HG03066 (cell line): ENCODE measurements around the gene U2AF2.

ENCODE experiments used
- ATAC-seq: cut with Tn5 transposase; IDR thresholded peaks from one replicate; pipeline ENCODE4 v1.9.1; 2021; ENCODE audit warnings: low read depth; ENCODE audit not compliant: unreplicated experiment

Gene U2AF2

DNA sequence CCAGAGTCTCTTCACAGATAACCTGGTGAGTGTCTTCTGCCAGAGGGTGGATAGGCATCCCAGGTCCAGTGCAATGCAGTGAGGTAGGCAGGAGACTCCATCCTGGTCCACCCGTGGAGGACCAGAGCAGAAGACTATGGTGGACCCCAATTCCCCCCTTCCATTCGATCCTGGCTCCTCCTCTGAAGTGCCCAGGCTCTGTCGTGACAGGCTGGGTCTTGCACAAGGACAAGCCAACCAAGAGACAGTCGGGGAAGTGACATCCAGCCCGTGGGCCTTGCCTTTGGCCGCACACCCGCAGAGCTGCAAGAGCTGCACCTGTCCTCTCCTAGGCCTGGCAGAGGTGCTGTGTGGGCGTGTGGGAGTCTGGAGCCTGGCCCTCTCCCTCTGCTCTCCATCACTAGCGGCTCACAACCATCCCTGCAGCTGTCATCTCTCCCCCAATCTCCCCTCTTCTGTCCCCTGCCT, 33.6 kb upstream of the U2AF2 start:
- ATAC-seq, result no peak

DNA sequence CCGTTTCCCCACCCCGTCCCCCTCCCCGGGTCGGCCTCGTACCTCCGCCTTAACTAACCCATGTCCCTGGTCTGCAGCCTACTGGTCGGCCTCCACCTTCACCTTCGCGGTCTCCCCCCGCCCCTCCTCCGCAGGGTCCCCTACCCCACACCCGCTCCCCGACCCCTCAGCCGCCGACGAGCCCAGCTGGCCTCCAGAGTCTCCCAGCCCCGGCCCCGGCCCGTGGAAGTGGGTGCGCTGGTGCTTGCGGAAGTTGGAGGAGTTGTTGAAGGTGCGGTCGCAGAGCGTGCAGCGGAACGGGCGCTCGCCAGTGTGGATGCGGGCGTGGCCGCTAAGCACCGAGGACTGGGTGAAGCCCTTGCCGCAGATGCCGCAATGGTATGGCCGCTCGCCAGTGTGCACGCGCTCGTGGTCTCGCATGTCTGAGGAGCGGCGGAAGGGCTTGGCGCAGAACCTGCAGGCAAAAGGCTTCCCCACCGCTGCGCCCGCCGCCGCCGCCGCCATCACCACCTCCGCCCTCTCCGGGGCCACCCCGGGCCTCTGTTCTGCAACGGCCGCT, 33.1 kb upstream of the U2AF2 start:
- ATAC-seq, result no peak

GRCh38 chr19:55622242-55622969, 32.4 kb upstream of the U2AF2 start:
- ATAC-seq, result no peak

DNA sequence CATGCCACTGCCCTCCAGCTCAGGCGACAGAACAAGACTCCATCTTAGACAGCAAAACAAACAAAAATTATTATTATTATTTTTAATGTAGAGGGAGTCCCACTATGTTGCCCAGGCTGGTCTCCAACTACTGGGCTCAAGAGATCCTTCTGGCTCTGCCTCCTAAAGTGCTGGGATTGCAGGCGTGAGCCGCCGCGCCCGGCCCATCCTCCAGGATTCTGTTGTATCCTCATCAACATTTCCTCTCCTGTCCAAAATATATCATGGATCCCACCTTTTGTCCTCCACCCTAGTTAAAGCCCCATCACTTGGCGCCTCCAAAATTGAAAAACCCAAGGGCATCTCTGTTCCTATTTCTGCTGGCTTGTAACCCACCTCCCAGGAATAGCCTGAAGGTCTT, 31.7 kb upstream of the U2AF2 start:
- ATAC-seq, result no peak

DNA sequence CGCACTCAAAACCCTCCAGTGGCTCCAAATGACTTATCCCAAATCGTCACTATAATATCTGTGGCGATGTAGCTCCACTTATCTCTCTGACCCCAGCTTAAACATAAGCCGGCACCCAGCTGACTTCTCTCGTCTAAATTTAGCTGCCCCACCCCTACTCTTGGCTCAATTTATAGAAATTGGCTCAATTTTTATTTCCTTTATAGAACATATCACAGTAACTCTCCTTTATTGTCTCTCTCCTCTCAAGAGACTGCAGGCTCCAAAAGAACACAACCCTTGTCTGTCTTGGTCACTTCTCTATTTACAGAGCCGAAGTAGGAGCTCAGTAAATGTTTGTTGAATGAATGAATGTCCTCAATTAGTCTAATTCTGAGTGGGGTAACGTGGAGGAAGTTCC, 31.3 kb upstream of the U2AF2 start:
- ATAC-seq, result no peak

DNA sequence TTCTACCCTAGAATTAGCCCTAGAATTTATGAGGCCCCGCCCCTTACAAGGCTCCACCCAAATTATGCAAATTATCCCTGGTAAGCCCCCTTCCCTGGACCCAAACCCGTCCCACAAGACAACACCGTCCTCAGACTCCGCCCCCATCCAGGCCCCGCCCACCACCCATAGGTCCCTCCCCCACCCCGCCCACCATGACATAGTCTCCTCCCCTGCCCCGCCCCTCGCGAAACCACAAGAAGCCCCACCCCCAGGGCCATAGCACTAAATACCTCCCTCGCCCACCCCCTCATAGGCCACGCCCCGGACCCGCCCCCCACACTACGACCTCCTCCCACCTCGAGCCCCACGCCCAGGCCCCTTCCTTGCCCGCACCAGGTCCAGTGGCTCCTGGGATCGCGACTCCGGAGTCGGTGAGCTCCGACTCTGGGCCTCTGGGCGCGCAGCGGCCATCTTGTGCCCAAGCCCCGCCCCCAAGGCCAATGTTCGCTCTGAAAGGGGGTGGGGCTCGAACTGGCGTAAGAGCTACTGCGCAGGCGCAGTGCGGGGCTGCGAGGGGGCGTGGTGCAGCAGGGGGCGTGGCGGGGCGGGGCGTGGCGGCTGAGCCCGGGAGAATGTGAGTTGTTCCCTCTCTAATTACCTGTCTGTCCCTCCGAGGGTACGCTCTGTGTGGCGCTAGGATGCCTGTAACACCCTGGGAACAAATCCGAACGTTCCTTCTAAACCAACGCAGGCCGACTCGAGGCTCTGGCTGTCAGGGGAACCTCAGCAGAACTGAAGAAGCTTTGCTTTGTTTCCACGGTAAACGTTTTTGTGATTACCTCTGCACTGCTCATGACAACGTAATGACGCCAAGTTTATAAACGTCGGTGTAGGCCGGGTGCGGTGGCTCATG, 30.5 kb upstream of the U2AF2 start, which contains the start of gene ZNF784:
Gene ZNF784 (minus strand): TSS at position 458 of the 895 bp plus-strand sequence. CDS start 5 bp downstream, at position 453.
- ATAC-seq, result no peak

DNA sequence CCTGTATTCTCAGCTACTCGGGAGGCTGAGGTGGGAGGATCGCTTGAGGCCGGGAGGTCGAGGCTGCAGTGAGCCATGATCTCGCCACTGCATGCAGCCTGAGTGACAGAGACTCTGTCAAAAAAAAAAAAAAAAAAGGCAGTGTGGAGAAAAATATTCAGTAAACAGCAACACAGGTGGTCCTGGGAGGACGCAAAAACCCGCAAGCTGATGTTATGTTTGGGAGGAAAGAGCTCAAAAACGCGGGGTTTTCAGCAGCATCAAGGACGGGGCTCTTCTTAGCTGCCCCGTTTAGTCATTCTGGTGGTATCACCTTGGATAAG, 29.9 kb upstream of the U2AF2 start:
- ATAC-seq, result no peak

- no peak for ATAC-seq
These were observed 28.5 kb upstream of the U2AF2 start for GRCh38 chr19:55626350-55626749.

- ATAC-seq, result no peak
These were observed 22.4 kb upstream of the U2AF2 start for GRCh38 chr19:55632463-55632834.

DNA sequence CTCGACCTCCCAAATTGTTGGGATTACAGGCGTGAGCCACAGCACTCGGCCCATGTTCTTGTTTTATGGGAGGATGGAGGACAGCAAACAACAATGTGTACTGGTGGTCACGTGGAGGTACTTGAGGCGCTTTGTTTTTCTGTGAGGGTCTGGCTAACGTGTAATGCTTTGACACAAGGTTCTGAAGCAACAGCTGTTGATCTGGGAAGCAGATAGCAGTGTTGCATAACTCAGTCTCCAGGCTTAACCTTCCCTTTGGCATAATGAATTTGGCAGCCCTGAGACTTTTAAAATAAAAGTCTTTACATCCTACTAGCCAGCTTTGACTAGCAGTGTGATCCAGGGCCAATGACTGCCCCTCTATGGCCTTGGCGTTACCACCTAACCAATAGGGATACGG, 21.0 kb upstream of the U2AF2 start:
- ATAC-seq, result no peak

- ATAC-seq, result no peak
These were observed 19.5 kb upstream of the U2AF2 start for GRCh38 chr19:55635334-55635717.

- ATAC-seq, result no peak
These were observed 18.9 kb upstream of the U2AF2 start for GRCh38 chr19:55635856-55636440.

DNA sequence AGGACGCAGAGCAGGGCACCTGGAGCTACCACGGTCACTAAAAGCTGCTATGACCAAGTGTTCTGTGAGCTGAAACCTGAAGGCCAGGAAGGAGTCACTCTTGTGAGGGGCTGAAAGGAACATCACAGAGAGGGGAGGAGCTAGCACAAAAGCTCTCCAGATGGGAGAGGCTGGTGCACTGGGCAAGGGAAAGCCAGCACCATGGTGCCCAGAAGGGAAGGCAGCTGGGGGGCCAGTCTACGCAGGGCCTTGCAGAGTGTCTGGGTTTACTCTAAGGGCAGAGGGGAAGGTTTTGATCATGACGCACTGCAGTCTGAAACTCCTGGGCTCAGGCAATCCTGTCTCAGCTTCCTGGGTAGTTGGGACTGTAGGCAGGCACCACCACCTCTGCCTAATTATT, 18.1 kb upstream of the U2AF2 start:
- no peak for ATAC-seq

- ATAC-seq, result no peak
These were observed 17.3 kb upstream of the U2AF2 start for GRCh38 chr19:55637534-55637933.

GRCh38 chr19:55638864-55639359, 15.9 kb upstream of the U2AF2 start:
- no peak for ATAC-seq

DNA sequence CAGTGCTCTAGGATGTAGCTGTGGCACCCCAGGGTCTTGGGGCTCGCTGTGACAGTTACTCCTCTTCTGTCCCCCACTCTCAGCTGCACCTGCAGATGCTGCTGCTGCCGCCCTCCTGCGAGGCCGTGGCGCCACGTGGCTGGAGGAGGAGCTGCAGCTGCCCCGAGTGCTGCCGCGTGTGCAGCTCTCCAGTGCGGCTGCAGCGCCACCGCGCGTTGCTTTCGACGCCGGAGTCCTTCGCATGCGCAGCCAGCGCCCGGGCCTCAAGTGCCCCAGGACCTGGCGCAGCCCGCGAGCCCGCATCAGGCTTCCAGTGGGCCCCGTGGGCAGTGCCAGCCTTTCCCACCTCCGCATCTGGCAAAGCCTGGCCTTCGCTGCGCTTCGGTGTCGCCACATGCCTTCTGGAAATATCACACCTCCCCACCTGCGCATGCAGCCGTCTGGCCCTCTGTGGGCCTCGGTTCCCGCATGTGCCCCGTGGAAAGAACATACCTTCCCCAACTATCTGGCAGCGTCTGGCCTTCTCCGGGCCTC, 14.7 kb upstream of the U2AF2 start:
- no peak for ATAC-seq

DNA sequence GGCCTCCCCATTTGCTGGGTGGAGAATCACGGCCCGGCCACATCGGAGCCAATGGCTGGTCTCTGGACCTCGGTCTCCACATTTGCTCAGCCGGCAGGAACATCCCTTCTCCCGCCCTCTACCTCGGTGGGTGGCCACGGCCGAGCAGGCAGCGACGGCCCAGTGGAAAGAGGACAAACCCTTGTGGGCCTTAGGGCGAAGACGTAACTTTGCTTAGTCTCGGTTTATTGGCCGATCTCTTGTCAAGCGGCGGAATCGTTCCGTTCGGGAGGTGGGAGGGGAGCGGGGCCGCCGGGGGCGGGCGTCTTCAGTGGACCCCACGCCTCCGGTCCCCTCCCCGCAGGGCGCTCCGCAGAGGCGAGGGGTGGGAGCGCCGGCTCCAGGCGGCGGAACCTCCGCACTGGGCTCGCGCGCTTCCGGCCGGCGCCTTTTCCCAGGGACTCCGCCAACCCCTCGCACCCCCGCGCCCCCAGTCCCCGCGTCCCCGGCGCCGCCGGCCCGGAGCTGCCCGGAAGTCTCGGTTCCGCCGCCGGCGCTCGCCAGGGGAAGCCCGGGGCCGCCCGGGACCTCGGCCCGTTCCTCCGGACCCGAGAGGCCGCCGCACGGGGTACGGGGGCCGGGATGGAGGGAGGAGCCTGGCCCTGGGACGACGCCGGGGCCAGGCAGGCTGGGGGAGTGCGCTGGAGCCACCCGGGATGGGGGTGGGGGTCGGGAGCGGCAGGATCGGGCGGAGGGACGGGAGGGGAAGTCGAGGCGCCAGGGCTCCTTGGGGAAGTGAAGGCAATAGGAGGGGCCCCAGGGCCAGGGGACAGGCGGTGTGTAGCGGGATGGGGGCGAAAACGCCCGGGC, 14.0 kb upstream of the U2AF2 start, which contains the start of gene ZNF580:
Gene ZNF580 (plus strand): TSS at position 426 of the 849 bp plus-strand sequence. CDS start 1,507 bp downstream, outside the sequence.
- ATAC-seq, result no peak

DNA sequence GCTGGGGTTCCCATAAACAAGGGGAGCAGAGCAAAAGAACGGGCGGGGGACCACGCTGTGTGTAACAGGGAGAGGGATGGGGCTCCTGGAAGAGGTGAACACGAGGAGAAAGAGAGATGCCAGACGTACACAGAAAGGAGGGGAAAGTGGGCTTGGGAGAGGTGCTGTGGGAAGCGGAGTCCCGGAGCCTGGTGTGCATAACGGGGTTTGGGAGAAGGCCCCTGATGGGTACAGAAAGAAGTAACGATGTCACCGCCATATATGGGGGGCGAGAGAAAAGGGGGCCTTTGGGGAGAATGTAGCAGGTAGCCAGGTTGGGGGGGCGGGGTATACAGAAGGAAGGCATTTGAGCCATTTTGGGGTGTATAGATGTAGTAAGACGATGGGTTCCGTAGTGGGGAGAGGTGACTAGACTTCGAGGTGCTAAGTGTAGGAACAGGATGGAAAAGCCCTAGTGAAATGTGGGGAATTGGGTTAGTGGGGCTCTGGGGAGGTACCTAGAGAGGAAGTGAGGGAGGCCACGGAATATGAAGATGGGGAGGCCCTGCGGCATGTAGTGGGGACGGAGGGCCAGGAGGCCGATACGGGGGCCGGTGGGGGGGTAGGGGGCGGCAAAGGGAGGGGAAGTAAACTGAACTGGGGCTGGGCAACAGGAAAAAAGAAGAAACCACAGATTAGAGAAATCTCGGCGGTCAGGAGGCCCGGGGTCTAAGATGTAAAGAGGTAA, 13.2 kb upstream of the U2AF2 start:
- ATAC-seq, result no peak
